Neural progenitor cell (in vitro differentiated cells): ENCODE data around the gene ADARB2. TPM values are rescaled to one million over a fixed set of nuclear protein-coding genes. Genes with fewer than 3 reads are reported as not detected.
A peak's percentile ranks its signal among the peaks of the same experiment; 100 is the strongest.
"Not testable (repeated sequence)": the region's sequence is repeated elsewhere in the genome, so short reads cannot be mapped to it uniquely, and the experiment has no call there.

ENCODE experiments used
- DNase-seq: peaks from one replicate; pipeline ENCODE4 v3.0.0-alpha.2; 2016; ENCODE audit warnings: low spot score
- H2AFZ ChIP-seq: fragments of 200-600 bp; sonication (generic); replicated peaks from 2 replicates; pipeline ENCODE4 v1.6.1; 2016; ENCODE audit warnings: antibody characterized with exemption
- H3F3A ChIP-seq: fragments of 200-600 bp; sonication (generic); 2 replicates; pipeline ENCODE4 v1.6.1; 2016; ENCODE audit warnings: antibody characterized with exemption, low read depth
- H3K27ac ChIP-seq: fragments of 200-600 bp; sonication (generic); 2 replicates; pipeline ENCODE4 v1.5.1; 2016; ENCODE audit warnings: mild to moderate bottlenecking
- H3K27me3 ChIP-seq: fragments of 200-600 bp; sonication (generic); 2 replicates; pipeline ENCODE4 v1.6.1; 2016; ENCODE audit warnings: mild to moderate bottlenecking, moderate library complexity
- H3K36me3 ChIP-seq: fragments of 200-600 bp; sonication (generic); 2 replicates; pipeline ENCODE4 v1.5.1; 2016
- H3K4me1 ChIP-seq: fragments of 200-600 bp; sonication (generic); 2 replicates; pipeline ENCODE4 v1.6.1; 2016; ENCODE audit warnings: mixed run types
- H3K4me2 ChIP-seq: fragments of 200-600 bp; sonication (generic); 2 replicates; pipeline ENCODE4 v1.6.1; 2016
- H3K4me3 ChIP-seq: fragments of 200-600 bp; sonication (generic); 2 replicates; pipeline ENCODE4 v1.5.1; 2016
- H3K79me2 ChIP-seq: fragments of 200-600 bp; sonication (generic); 2 replicates; pipeline ENCODE4 v1.6.1; 2016; ENCODE audit warnings: low read depth
- H3K9ac ChIP-seq: fragments of 200-600 bp; sonication (generic); 2 replicates; pipeline ENCODE4 v1.6.1; 2016
- H3K9me3 ChIP-seq: fragments of 200-600 bp; sonication (generic); 2 replicates; pipeline ENCODE4 v1.5.1; 2016; ENCODE audit warnings: low read depth
- H4K20me1 ChIP-seq: fragments of 200-600 bp; sonication (generic); 2 replicates; pipeline ENCODE4 v1.6.1; 2016; ENCODE audit warnings: low read depth
- H3K27ac Mint-ChIP-seq: 3 replicates; pipeline ENCODE4 v1.8.0; 2021; ENCODE audit warnings: mixed read lengths
- H3K27me3 Mint-ChIP-seq: 2 replicates; pipeline ENCODE4 v1.8.0; 2022; ENCODE audit warnings: low read depth, mild to moderate bottlenecking, inconsistent platforms, moderate library complexity, mixed read lengths; ENCODE audit not compliant: insufficient read depth
- H3K36me3 Mint-ChIP-seq: 3 replicates; pipeline ENCODE4 v1.8.0; 2021; ENCODE audit warnings: mixed read lengths
- H3K4me1 Mint-ChIP-seq: 3 replicates; pipeline ENCODE4 v1.8.0; 2021; ENCODE audit warnings: mixed read lengths
- H3K4me3 Mint-ChIP-seq: 3 replicates; pipeline ENCODE4 v1.8.0; 2021; ENCODE audit warnings: mild to moderate bottlenecking, moderate library complexity, mixed read lengths
- H3K9me3 Mint-ChIP-seq: 3 replicates; pipeline ENCODE4 v1.8.0; 2020; ENCODE audit warnings: mixed read lengths
- CTCF ChIP-seq: fragments of 200-600 bp; sonication (generic); IDR thresholded peaks from 2 replicates; pipeline ENCODE4 v1.5.1; 2017; ENCODE audit warnings: antibody characterized with exemption, mild to moderate bottlenecking
- EZH2 ChIP-seq: fragments of 200-600 bp; sonication (generic); IDR thresholded peaks from 2 replicates; pipeline ENCODE4 v1.6.1; 2017; ENCODE audit warnings: antibody characterized with exemption, mild to moderate bottlenecking, moderate library complexity
- EZH2phosphoT487 ChIP-seq: fragments of 200-600 bp; sonication (generic); IDR thresholded peaks from 2 replicates; pipeline ENCODE4 v1.6.1; 2017; ENCODE audit warnings: antibody characterized with exemption
- total RNA-seq: library from RNA; depleted of rRNA; stranded (reverse); fragments of >200 nt; gene quantifications from 2 replicates; pipeline ENCODE4 v1.2.3, GENCODE V29; 2015; ENCODE audit warnings: low replicate concordance

The ADARB2 gene
- total RNA-seq, 1 donor from 2014 or later, result not detected

GRCh38 chr10:1343176-1343575 is 394.1 kb downstream of the ADARB2 start:
- no peak overlapping the region for H3K4me2 ChIP-seq
- H3K4me3 Mint-ChIP-seq, result no peak overlapping the region
- no peak for DNase-seq
- H2AFZ ChIP-seq, result no peak overlapping the region
- H3K27me3 Mint-ChIP-seq, result peaks cover 10% of the 10 kb centered on the region
- H3K4me1 Mint-ChIP-seq, result peaks cover 9% of the 10 kb centered on the region
- H3K9ac ChIP-seq, result no peak overlapping the region
- no peak overlapping the region for H3K4me3 ChIP-seq
- no peak overlapping the region for H3K27ac Mint-ChIP-seq
- no peaks in the 10 kb centered on the region for H4K20me1 ChIP-seq
- no peaks in the 10 kb centered on the region for H3K9me3 ChIP-seq
- no peaks in the 10 kb centered on the region for H3K79me2 ChIP-seq
- no peaks in the 10 kb centered on the region for H3F3A ChIP-seq
- no peaks in the 10 kb centered on the region for H3K4me1 ChIP-seq
- no peaks in the 10 kb centered on the region for H3K27me3 ChIP-seq
- H3K36me3 Mint-ChIP-seq, result no peaks in the 10 kb centered on the region
- no peak overlapping the region for H3K27ac ChIP-seq
- no peaks in the 10 kb centered on the region for H3K9me3 Mint-ChIP-seq
- no peaks in the 10 kb centered on the region for H3K36me3 ChIP-seq
- TF ChIP-seq CTCF (no peak), EZH2phosphoT487 (no peak), EZH2 (no peak)

- not testable (repeated sequence) for H3K27ac Mint-ChIP-seq, H3K36me3 ChIP-seq, H3K27me3 Mint-ChIP-seq, H3K9ac ChIP-seq, H3K9me3 Mint-ChIP-seq, H3K4me1 Mint-ChIP-seq, H2AFZ ChIP-seq, H3K4me3 ChIP-seq, DNase-seq, H3K4me3 Mint-ChIP-seq, H3K27me3 ChIP-seq, H4K20me1 ChIP-seq, H3K27ac ChIP-seq, H3K9me3 ChIP-seq, H3K79me2 ChIP-seq, H3K4me2 ChIP-seq, H3F3A ChIP-seq, H3K4me1 ChIP-seq, H3K36me3 Mint-ChIP-seq
Measured at GRCh38 chr10:1341052-1341451, 396.3 kb downstream of the ADARB2 start.

GRCh38 chr10:1339396-1339795 is 397.9 kb downstream of the ADARB2 start:
- peaks cover 3% of the 10 kb centered on the region for H3F3A ChIP-seq
- H3K27me3 Mint-ChIP-seq, result peaks cover 3% of the 10 kb centered on the region
- H3K4me1 ChIP-seq, result peaks cover 12% of the 10 kb centered on the region
- no peak for DNase-seq
- H3K4me3 Mint-ChIP-seq, result no peak overlapping the region
- peaks cover 11% of the 10 kb centered on the region for H3K4me1 Mint-ChIP-seq
- no peak overlapping the region for H3K27ac Mint-ChIP-seq
- H3K9me3 Mint-ChIP-seq, result no peaks in the 10 kb centered on the region
- no peaks in the 10 kb centered on the region for H3K9me3 ChIP-seq
- no peak overlapping the region for H3K4me2 ChIP-seq
- no peak overlapping the region for H3K4me3 ChIP-seq
- H3K27me3 ChIP-seq, result no peaks in the 10 kb centered on the region
- H2AFZ ChIP-seq, result no peak overlapping the region
- no peaks in the 10 kb centered on the region for H3K36me3 ChIP-seq
- no peaks in the 10 kb centered on the region for H3K36me3 Mint-ChIP-seq
- no peaks in the 10 kb centered on the region for H4K20me1 ChIP-seq
- TF ChIP-seq CTCF (no peak), EZH2 (no peak), EZH2phosphoT487 (no peak)
- no peak overlapping the region for H3K9ac ChIP-seq
- no peaks in the 10 kb centered on the region for H3K79me2 ChIP-seq
- no peak overlapping the region for H3K27ac ChIP-seq

GRCh38 chr10:1335642-1336041 is 401.7 kb downstream of the ADARB2 start:
- Histone ChIP-seq H3K36me3 (no peaks in the 10 kb centered on the region), H3K79me2 (no peaks in the 10 kb centered on the region), H3K4me2 (peak overlapping the region; percentile 31), H3K4me1 (peaks cover 12% of the 10 kb centered on the region), H3K27me3 (no peaks in the 10 kb centered on the region), H3K9me3 (no peaks in the 10 kb centered on the region), H3F3A (peaks cover 3% of the 10 kb centered on the region), H3K4me3 (no peak overlapping the region), H2AFZ (no peak overlapping the region), H4K20me1 (no peaks in the 10 kb centered on the region), H3K9ac (no peak overlapping the region), H3K27ac (no peak overlapping the region)
- TF ChIP-seq EZH2, result no peak
- TF ChIP-seq CTCF, result no peak
- no peak for TF ChIP-seq EZH2phosphoT487
- H3K27me3 Mint-ChIP-seq, result no peaks in the 10 kb centered on the region
- no peak overlapping the region for H3K4me3 Mint-ChIP-seq
- H3K9me3 Mint-ChIP-seq, result no peaks in the 10 kb centered on the region
- peaks cover 11% of the 10 kb centered on the region for H3K4me1 Mint-ChIP-seq
- DNase-seq, result no peak
- no peaks in the 10 kb centered on the region for H3K36me3 Mint-ChIP-seq
- H3K27ac Mint-ChIP-seq, result no peak overlapping the region
